ENCODE data around the gene ZSCAN12. TPM values are rescaled to one million over a fixed set of nuclear protein-coding genes. Genes with fewer than 3 reads are reported as not detected.

The ZSCAN12 gene
- total and polyA plus RNA-seq, 2 donors (not counting 1 experiment from before 2014, with no cell fraction given), result 4.7 to 9.6 TPM

DNA sequence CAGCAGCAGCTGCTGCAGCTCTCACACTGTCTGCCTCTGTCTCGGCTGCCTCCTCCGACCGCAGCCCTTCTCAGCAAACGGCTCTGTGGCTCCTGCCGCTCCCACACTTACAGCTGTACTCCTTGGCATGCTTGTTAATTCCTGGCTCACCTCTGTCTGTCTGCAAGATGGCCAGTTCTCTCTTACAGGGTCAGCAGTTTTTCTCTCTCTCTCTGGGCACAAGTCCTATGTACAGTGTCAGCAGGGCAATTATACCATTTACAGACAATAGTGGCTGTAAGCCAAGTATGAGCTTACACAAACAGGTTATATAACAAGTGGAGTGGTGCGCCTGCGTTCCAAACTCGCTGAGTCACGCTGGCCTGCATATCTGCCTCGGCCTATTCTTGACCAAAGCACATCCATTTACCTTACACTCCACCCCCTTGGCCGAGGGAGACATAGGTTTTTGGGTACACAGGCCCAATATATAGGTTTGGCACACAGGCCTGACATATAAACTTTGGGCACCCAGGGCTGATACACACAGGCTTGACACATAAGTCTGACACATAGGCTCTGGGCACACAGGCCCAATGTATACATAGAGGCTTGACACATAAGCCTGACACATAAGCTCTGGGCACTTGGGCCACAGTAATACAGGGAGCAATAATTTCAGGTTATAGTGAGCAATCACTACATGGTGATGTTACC, 45.4 kb downstream of the ZSCAN12 start:
- H3K79me2 ChIP-seq (ENCODE audit: control insufficient read depth, insufficient read depth, low read length), result peaks cover 26% of the 10 kb centered on the region
- peak in 1 of 2 donors; percentile 86 for DNase-seq (ENCODE audit: low read depth in 2 of 2)
- no peaks in the 10 kb centered on the region for H3K36me3 ChIP-seq (ENCODE audit: control insufficient read depth, insufficient read depth, low read length)
- H3K4me3 ChIP-seq (replicated peaks in 1 of 4; ENCODE audit: control extremely low read depth in 1 of 4, insufficient read depth in 1 of 4, low read depth in 3 of 4, low read length in 4 of 4), result peak overlapping the region in 1 of 4 experiments; percentile 37
- H3K4me2 ChIP-seq (ENCODE audit: extremely low read depth, insufficient read depth, low read length), result no peak overlapping the region
- peaks cover 5% of the 10 kb centered on the region for H3K4me1 ChIP-seq (ENCODE audit: control insufficient read depth, extremely low read depth, insufficient read depth, low read length)
- no peaks in the 10 kb centered on the region for H4K20me1 ChIP-seq (ENCODE audit: control insufficient read depth, extremely low read depth, insufficient read depth, low read length)
- H2AFZ ChIP-seq (ENCODE audit: low read length), result no peak overlapping the region
- no peaks in the 10 kb centered on the region for H3K9me3 ChIP-seq (ENCODE audit: control insufficient read depth, insufficient read depth, low read depth, low read length)
- no peaks in the 10 kb centered on the region for H3K27me3 ChIP-seq (ENCODE audit: control insufficient read depth, insufficient read depth, low read length)
- TF ChIP-seq, protein P1, sequence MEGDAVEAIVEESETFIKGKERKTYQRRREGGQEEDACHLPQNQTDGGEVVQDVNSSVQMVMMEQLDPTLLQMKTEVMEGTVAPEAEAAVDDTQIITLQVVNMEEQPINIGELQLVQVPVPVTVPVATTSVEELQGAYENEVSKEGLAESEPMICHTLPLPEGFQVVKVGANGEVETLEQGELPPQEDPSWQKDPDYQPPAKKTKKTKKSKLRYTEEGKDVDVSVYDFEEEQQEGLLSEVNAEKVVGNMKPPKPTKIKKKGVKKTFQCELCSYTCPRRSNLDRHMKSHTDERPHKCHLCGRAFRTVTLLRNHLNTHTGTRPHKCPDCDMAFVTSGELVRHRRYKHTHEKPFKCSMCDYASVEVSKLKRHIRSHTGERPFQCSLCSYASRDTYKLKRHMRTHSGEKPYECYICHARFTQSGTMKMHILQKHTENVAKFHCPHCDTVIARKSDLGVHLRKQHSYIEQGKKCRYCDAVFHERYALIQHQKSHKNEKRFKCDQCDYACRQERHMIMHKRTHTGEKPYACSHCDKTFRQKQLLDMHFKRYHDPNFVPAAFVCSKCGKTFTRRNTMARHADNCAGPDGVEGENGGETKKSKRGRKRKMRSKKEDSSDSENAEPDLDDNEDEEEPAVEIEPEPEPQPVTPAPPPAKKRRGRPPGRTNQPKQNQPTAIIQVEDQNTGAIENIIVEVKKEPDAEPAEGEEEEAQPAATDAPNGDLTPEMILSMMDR (conservative IDR thresholded peaks at IDR 0.05 in 1 of 2, IDR thresholded peaks at IDR 0.05 in 1 of 2; ENCODE audit: low read depth in 1 of 2, low read length in 2 of 2), result no peak
- TF ChIP-seq EZH2 (IDR thresholded peaks at IDR 0.05; ENCODE audit: low read length, missing control alignments), result no peak
- H3K9ac ChIP-seq (ENCODE audit: insufficient read depth, low read length), result no peak overlapping the region
- peak overlapping the region; percentile 7 for H3K27ac ChIP-seq (ENCODE audit: insufficient read depth, low read length)

GRCh38 chr6:28353356-28353755, 46.2 kb downstream of the ZSCAN12 start:
- Histone ChIP-seq H3K9ac (ENCODE audit: insufficient read depth, low read length) (no peak overlapping the region), H3K27ac (ENCODE audit: insufficient read depth, low read length) (no peak overlapping the region), H3K36me3 (ENCODE audit: control insufficient read depth, insufficient read depth, low read length) (no peaks in the 10 kb centered on the region), H3K9me3 (ENCODE audit: control insufficient read depth, insufficient read depth, low read depth, low read length) (no peaks in the 10 kb centered on the region), H3K27me3 (ENCODE audit: control insufficient read depth, insufficient read depth, low read length) (no peaks in the 10 kb centered on the region), H3K4me2 (ENCODE audit: extremely low read depth, insufficient read depth, low read length) (no peak overlapping the region), H3K4me1 (ENCODE audit: control insufficient read depth, extremely low read depth, insufficient read depth, low read length) (peaks cover 5% of the 10 kb centered on the region), H2AFZ (ENCODE audit: low read length) (no peak overlapping the region), H4K20me1 (ENCODE audit: control insufficient read depth, extremely low read depth, insufficient read depth, low read length) (no peaks in the 10 kb centered on the region), H3K4me3 (replicated peaks in 1 of 4; ENCODE audit: control extremely low read depth in 1 of 4, insufficient read depth in 1 of 4, low read depth in 3 of 4, low read length in 4 of 4) (peak overlapping the region in 1 of 4 experiments; percentile 37), H3K79me2 (ENCODE audit: control insufficient read depth, insufficient read depth, low read length) (peaks cover 26% of the 10 kb centered on the region)
- TF ChIP-seq, protein P1 (conservative IDR thresholded peaks at IDR 0.05 in 1 of 2, IDR thresholded peaks at IDR 0.05 in 1 of 2; ENCODE audit: low read depth in 1 of 2, low read length in 2 of 2), result no peak
- no peak for TF ChIP-seq EZH2 (IDR thresholded peaks at IDR 0.05; ENCODE audit: low read length, missing control alignments)
- no peak for DNase-seq (ENCODE audit: low read depth in 2 of 2)

GRCh38 chr6:28351493-28351925, 48.0 kb downstream of the ZSCAN12 start:
- Histone ChIP-seq H3K9ac (ENCODE audit: insufficient read depth, low read length) (no peak overlapping the region), H3K27me3 (ENCODE audit: control insufficient read depth, insufficient read depth, low read length) (no peaks in the 10 kb centered on the region), H3K27ac (ENCODE audit: insufficient read depth, low read length) (no peak overlapping the region), H2AFZ (ENCODE audit: low read length) (no peak overlapping the region), H3K79me2 (ENCODE audit: control insufficient read depth, insufficient read depth, low read length) (peaks cover 24% of the 10 kb centered on the region), H3K4me3 (replicated peaks in 1 of 4; ENCODE audit: control extremely low read depth in 1 of 4, insufficient read depth in 1 of 4, low read depth in 3 of 4, low read length in 4 of 4) (peak overlapping the region in 1 of 4 experiments; percentile 87), H3K4me2 (ENCODE audit: extremely low read depth, insufficient read depth, low read length) (peak overlapping the region; percentile 27), H4K20me1 (ENCODE audit: control insufficient read depth, extremely low read depth, insufficient read depth, low read length) (no peaks in the 10 kb centered on the region), H3K4me1 (ENCODE audit: control insufficient read depth, extremely low read depth, insufficient read depth, low read length) (peaks cover 3% of the 10 kb centered on the region), H3K9me3 (ENCODE audit: control insufficient read depth, insufficient read depth, low read depth, low read length) (no peaks in the 10 kb centered on the region), H3K36me3 (ENCODE audit: control insufficient read depth, insufficient read depth, low read length) (no peaks in the 10 kb centered on the region)
- TF ChIP-seq EZH2 (IDR thresholded peaks at IDR 0.05; ENCODE audit: low read length, missing control alignments), result no peak
- TF ChIP-seq, protein P1 (conservative IDR thresholded peaks at IDR 0.05 in 1 of 2, IDR thresholded peaks at IDR 0.05 in 1 of 2; ENCODE audit: low read depth in 1 of 2, low read length in 2 of 2), result no peak
- DNase-seq (ENCODE audit: low read depth in 2 of 2), result no peak
